K562 (cell line): ENCODE data around the gene RAPGEF5. TPM values are rescaled to one million over a fixed set of nuclear protein-coding genes. Genes with fewer than 3 reads are reported as not detected.

ENCODE experiments used
- ADNP ChIP-seq: fragments of 200-800 bp; sonication (Bioruptor generic); IDR thresholded peaks from 2 replicates; pipeline ENCODE4 v1.6.1; 2016; ENCODE audit warnings: missing genetic modification characterization, missing compliant biosample characterization
- FOXA3 ChIP-seq, 2 experiments: fragments of 450-650 bp in 1 of 2; sonication (generic) in 1 of 2; formaldehyde crosslinking; IDR thresholded peaks in 1 of 2; conservative IDR thresholded peaks in 1 of 2; 2 replicates each; pipeline versions ENCODE4 v1.4.0 to v1.8.0; 2020 to 2022; ENCODE audit warnings: mild to moderate bottlenecking in 2 of 2, missing genetic modification reagents in 1 of 2
- GATA2 ChIP-seq: sonication (generic); formaldehyde crosslinking; IDR thresholded peaks from 2 replicates; pipeline ENCODE4 v1.4.0; 2020; ENCODE audit warnings: mild to moderate bottlenecking, missing genetic modification reagents
- KAT7 ChIP-seq: sonication (generic); formaldehyde crosslinking; IDR thresholded peaks from 2 replicates; pipeline ENCODE4 v1.8.0; 2022; ENCODE audit warnings: missing genetic modification reagents, mild to moderate bottlenecking, borderline replicate concordance
- KAT8 ChIP-seq: fragments of 450-650 bp; IDR thresholded peaks from 2 replicates; pipeline ENCODE4 v1.6.1; 2016; ENCODE audit warnings: low read depth, mild to moderate bottlenecking
- PTRF ChIP-seq: fragments of 450-650 bp; IDR thresholded peaks from 2 replicates; pipeline ENCODE4 v1.6.1; 2016; ENCODE audit warnings: mild to moderate bottlenecking, missing genetic modification characterization, missing compliant biosample characterization
- SNAPC5 ChIP-seq: fragments of 250-450 bp; sonication (Bioruptor Pico); IDR thresholded peaks from 2 replicates; pipeline ENCODE4 v1.8.0; 2021; ENCODE audit warnings: moderate library complexity, mild to moderate bottlenecking, inconsistent platforms
- XRCC3 ChIP-seq: fragments of 450-650 bp; IDR thresholded peaks from 2 replicates; pipeline ENCODE4 v1.6.1; 2017; ENCODE audit warnings: mild to moderate bottlenecking, moderate library complexity
- ZBTB11 ChIP-seq, 3 experiments: fragments of 200-800 bp in 1 of 3; fragments of 250-450 bp in 1 of 3; fragments of 450-650 bp in 1 of 3; sonication (Bioruptor Pico) in 1 of 3; sonication (Bioruptor generic) in 1 of 3; formaldehyde crosslinking in 1 of 3; IDR thresholded peaks; 2 replicates each; pipeline versions ENCODE4 v1.6.1 to v1.8.0; 2016 to 2022; ENCODE audit warnings: mild to moderate bottlenecking in 2 of 3, missing genetic modification characterization in 2 of 3, missing compliant biosample characterization in 1 of 3, moderate library complexity in 1 of 3
- ZNF263 ChIP-seq: sonication (generic); formaldehyde crosslinking; IDR thresholded peaks from 2 replicates; pipeline ENCODE4 v1.8.0; 2022; ENCODE audit warnings: mild to moderate bottlenecking, missing genetic modification reagents, borderline replicate concordance
- ZNF408 ChIP-seq: fragments of 250-450 bp; sonication (Bioruptor Pico); IDR thresholded peaks from 2 replicates; pipeline ENCODE4 v1.4.0; 2020; ENCODE audit warnings: low read depth, mild to moderate bottlenecking, moderate library complexity
- ZNF449 ChIP-seq: fragments of 250-450 bp; sonication (Bioruptor Pico); IDR thresholded peaks from 2 replicates; pipeline ENCODE4 v1.8.0; 2022; ENCODE audit warnings: moderate library complexity, mild to moderate bottlenecking, inconsistent platforms
- ZNF592 ChIP-seq: fragments of 450-650 bp; IDR thresholded peaks from 2 replicates; pipeline ENCODE4 v1.6.1; 2017; ENCODE audit warnings: antibody characterized with exemption, mild to moderate bottlenecking
- ZNF740 ChIP-seq, 3 experiments: fragments of 200-800 bp in 1 of 3; sonication (Bioruptor generic) in 1 of 3; sonication (generic) in 1 of 3; formaldehyde crosslinking in 1 of 3; IDR thresholded peaks; 2 replicates each; pipeline versions ENCODE4 v1.6.1 to v1.8.0; 2016 to 2022; ENCODE audit warnings: mild to moderate bottlenecking in 2 of 3, missing compliant biosample characterization in 2 of 3, missing genetic modification characterization in 2 of 3, missing genetic modification reagents in 1 of 3
- ZZZ3 ChIP-seq: fragments of 450-650 bp; IDR thresholded peaks from 2 replicates; pipeline ENCODE4 v1.6.1; 2016; ENCODE audit warnings: antibody characterized with exemption, mild to moderate bottlenecking, moderate library complexity
- polyA plus RNA-seq, 8 experiments: library from polyadenylated mRNA; depleted of rRNA in 4 of 8; stranded (reverse) in 5 of 8; unstranded in 3 of 8; fragments of >200 nt; fragmentation: Nextera tagmentation in 2 of 8; fragmentation: Illumina TruSeq in 1 of 8; extraction: Ambion mirVana in 2 of 8; extraction: Trizol in 1 of 8; gene quantifications; 2 replicates each; pipeline versions ENCODE4 v1.2.1 to v1.2.3, GENCODE V29; 2011 to 2014; ENCODE audit warnings: inconsistent platforms in 1 of 8, missing spikeins in 1 of 8
- total RNA-seq, 7 experiments: library from RNA; depleted of rRNA in 6 of 7; stranded (reverse); fragments of >200 nt in 6 of 7; fragmentation: Illumina TruSeq in 2 of 7; extraction: Trizol in 2 of 7; gene quantifications; 2 replicates each; pipeline versions ENCODE4 v1.2.1 to v1.2.3, GENCODE V29; 2011 to 2021; ENCODE audit warnings: low replicate concordance in 1 of 7

Gene RAPGEF5
- total and polyA plus RNA-seq, 9 of the 15 experiments (the other 6 are each of a cell fraction or from before 2014, with no cell fraction given), result 0.39 to 2.0 (median 1.1) TPM

GRCh38 chr7:22234227-22234626 lies 122.7 kb downstream of the RAPGEF5 start (continued):
- TF ChIP-seq ZBTB11 (CRISPR knock-in tag; IDR thresholded peaks at IDR 0.05) (no peak), ZZZ3 (no peak), ZNF449 (CRISPR knock-in tag) (no peak), ZNF263 (CRISPR knock-in tag) (no peak), GATA2 (CRISPR knock-in tag) (peak; percentile 41; the same call in 1 of the 2 replicates), FOXA3 (CRISPR knock-in tag; conservative IDR thresholded peaks at IDR 0.05 in 1 of 2, IDR thresholded peaks at IDR 0.05 in 1 of 2) (peak in 1 of 2 experiments; percentile 57; a peak in 1 of 4 replicates), SNAPC5 (CRISPR knock-in tag) (no peak), XRCC3 (no peak), ZNF408 (CRISPR knock-in tag) (no peak), ADNP (tag) (no peak), PTRF (tag) (no peak), ZNF592 (no peak), KAT7 (no peak), ZNF740 (CRISPR knock-in tag; IDR thresholded peaks at IDR 0.05) (no peak), ZNF740 (tag; IDR thresholded peaks at IDR 0.05) (no peak), KAT8 (no peak)
